HepG2 (cell line): ENCODE measurements around the gene ADARB2.

Experiments used
- AHR ChIP-seq: IDR thresholded peaks from 2 replicates; pipeline ENCODE4 v1.6.1; 2018; ENCODE audit warnings: missing genetic modification reagents, missing compliant biosample characterization
- EZH2 ChIP-seq: conservative IDR thresholded peaks from 2 replicates; pipeline ENCODE4 v1.6.1; 2012; ENCODE audit warnings: mild to moderate bottlenecking, low read depth, low read length, moderate library complexity
- FOXA1 ChIP-seq, 2 experiments: fragments of 450-650 bp in 1 of 2; sonication (generic) in 1 of 2; formaldehyde crosslinking in 1 of 2; IDR thresholded peaks; 2 replicates each; pipeline versions ENCODE4 v1.4.0 to v1.6.1; 2016 to 2020; ENCODE audit warnings: missing genetic modification reagents in 1 of 2
- MED1 ChIP-seq: sonication (generic); formaldehyde crosslinking; IDR thresholded peaks from 2 replicates; pipeline ENCODE4 v1.4.0; 2020; ENCODE audit warnings: missing genetic modification reagents
- MTA1 ChIP-seq: sonication (generic); formaldehyde crosslinking; IDR thresholded peaks from 2 replicates; pipeline ENCODE4 v1.4.0; 2020; ENCODE audit warnings: missing genetic modification reagents, mild to moderate bottlenecking, borderline replicate concordance
- POLR2A ChIP-seq, 2 experiments: IDR thresholded peaks; 2 replicates each; pipeline ENCODE4 v1.6.1; 2011; ENCODE audit warnings: low read depth in 2 of 2, low read length in 2 of 2, mild to moderate bottlenecking in 1 of 2, moderate library complexity in 1 of 2; ENCODE audit not compliant: insufficient read depth in 1 of 2
- TRAFD1 ChIP-seq: sonication (generic); formaldehyde crosslinking; IDR thresholded peaks from 2 replicates; pipeline ENCODE4 v1.5.1; 2020; ENCODE audit warnings: missing genetic modification reagents, mild to moderate bottlenecking, borderline replicate concordance
- ZFP36L1 ChIP-seq: sonication (generic); formaldehyde crosslinking; IDR thresholded peaks from 2 replicates; pipeline ENCODE4 v1.8.0; 2022; ENCODE audit warnings: mild to moderate bottlenecking, missing genetic modification reagents, moderate library complexity

DNA sequence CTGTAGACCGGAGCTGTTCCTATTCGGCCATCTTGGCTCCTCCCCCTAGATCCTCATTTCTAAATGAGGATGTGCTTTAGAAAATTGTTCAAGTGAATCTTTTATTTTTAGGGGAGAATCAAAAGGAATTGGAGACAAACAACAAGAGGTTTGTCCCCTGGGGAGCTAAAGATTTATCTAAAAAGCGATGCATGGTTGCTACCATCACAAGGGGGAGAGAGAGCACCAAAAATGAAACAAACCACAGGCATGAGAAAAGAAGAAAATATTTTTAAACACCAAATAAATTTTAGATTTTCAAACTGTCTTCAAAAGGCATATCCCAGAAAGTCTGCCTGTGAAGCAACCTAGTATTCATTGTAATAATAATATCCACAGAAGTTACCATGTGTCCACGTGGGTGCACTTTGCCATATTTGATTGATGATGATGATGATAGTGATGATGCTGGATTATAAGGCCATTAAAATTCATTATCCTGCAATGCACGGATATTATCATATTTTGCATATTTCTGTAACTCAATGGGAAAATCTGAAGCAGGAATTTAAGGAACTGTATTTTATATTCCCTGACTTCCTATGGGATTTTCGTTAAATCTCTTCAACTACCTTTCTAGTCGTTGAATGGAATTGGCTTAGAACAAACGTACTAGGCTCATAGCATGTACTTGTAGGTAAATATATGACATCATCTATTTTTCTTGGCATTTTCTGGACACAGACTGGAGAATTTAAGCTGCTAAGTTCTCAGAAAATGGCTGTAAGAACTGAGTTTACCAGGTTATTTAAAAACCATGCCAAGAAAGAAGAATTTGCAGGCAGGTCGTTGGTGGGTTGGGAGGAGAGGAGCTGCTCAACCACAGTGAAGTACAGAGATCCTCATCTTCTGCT is 509.6 kb downstream of the ADARB2 start:
- TF ChIP-seq FOXA1 (IDR thresholded peaks at IDR 0.05) (no peak), FOXA1 (CRISPR knock-in tag; IDR thresholded peaks at IDR 0.05) (no peak), POLR2A (IDR thresholded peaks at IDR 0.05; ENCODE audit: insufficient read depth in 1 of 2, low read depth in 2 of 2, low read length in 2 of 2) (no peak), MTA1 (no peak), AHR (CRISPR knock-in tag) (no peak), ZFP36L1 (CRISPR knock-in tag) (no peak), EZH2 (no peak), TRAFD1 (CRISPR knock-in tag) (no peak), MED1 (CRISPR knock-in tag) (no peak)
